HG03139 (cell line): ENCODE results near the gene PXN.
"Not testable (repeated sequence)": the region's sequence is repeated elsewhere in the genome, so short reads cannot be mapped to it uniquely, and the experiment has no call there.

Source experiments
- ATAC-seq: cut with Tn5 transposase; IDR thresholded peaks from one replicate; pipeline ENCODE4 v1.9.1; 2021; ENCODE audit not compliant: unreplicated experiment

Gene PXN

GRCh38 chr12:120242275-120242799 lies 23.2 kb downstream of the PXN start:
- no peak for ATAC-seq

GRCh38 chr12:120241561-120242274 lies 23.8 kb downstream of the PXN start:
- no peak for ATAC-seq

- ATAC-seq = no peak
Observed at GRCh38 chr12:120240495-120240833, 25.1 kb downstream of the PXN start.

GRCh38 chr12:120239776-120240494 lies 25.6 kb downstream of the PXN start:
- ATAC-seq = no peak

GRCh38 chr12:120238839-120239445 lies 26.6 kb downstream of the PXN start:
- no peak for ATAC-seq

- no peak for ATAC-seq
Observed at GRCh38 chr12:120238217-120238616, 27.3 kb downstream of the PXN start.

GRCh38 chr12:120237360-120238171 lies 28.0 kb downstream of the PXN start:
- ATAC-seq = no peak

GRCh38 chr12:120236809-120237208 lies 28.7 kb downstream of the PXN start:
- not testable (repeated sequence) for ATAC-seq

GRCh38 chr12:120235369-120236323 lies 29.9 kb downstream of the PXN start:
- ATAC-seq = no peak

GRCh38 chr12:120234643-120235368 lies 30.7 kb downstream of the PXN start:
- no peak for ATAC-seq

GRCh38 chr12:120231316-120232011 lies 34.1 kb downstream of the PXN start:
- ATAC-seq = no peak

- ATAC-seq = no peak
Observed at GRCh38 chr12:120230974-120231315, 34.6 kb downstream of the PXN start.

- ATAC-seq = no peak
Observed at GRCh38 chr12:120230326-120230973, 35.1 kb downstream of the PXN start.

GRCh38 chr12:120229487-120230325 lies 35.8 kb downstream of the PXN start:
- ATAC-seq = no peak

GRCh38 chr12:120229071-120229486 lies 36.5 kb downstream of the PXN start:
- ATAC-seq = no peak

- peak; percentile 58 for ATAC-seq
Observed at GRCh38 chr12:120228291-120229070, 37.0 kb downstream of the PXN start.

GRCh38 chr12:120228041-120228290 lies 37.6 kb downstream of the PXN start:
- ATAC-seq = no peak
